Hepatocyte (in vitro differentiated cells): Measurements from ENCODE around the gene YIPF2.
"Not testable (repeated sequence)": the region's sequence is repeated elsewhere in the genome, so short reads cannot be mapped to it uniquely, and the experiment has no call there.

ENCODE experiments used
- EZH2phosphoT487 ChIP-seq: fragments of 200-600 bp; sonication (generic); IDR thresholded peaks from one replicate; pipeline ENCODE4 v1.6.1; 2018; ENCODE audit warnings: antibody characterized with exemption, mild to moderate bottlenecking, low read depth, moderate library complexity; ENCODE audit not compliant: unreplicated experiment, severe bottlenecking
- TF ChIP-seq, protein P1 (sequence below): fragments of 200-600 bp; sonication (generic); IDR thresholded peaks from 2 replicates; pipeline ENCODE4 v1.5.1; 2016; ENCODE audit warnings: antibody characterized with exemption, mild to moderate bottlenecking; ENCODE audit not compliant: poor library complexity

DNA sequence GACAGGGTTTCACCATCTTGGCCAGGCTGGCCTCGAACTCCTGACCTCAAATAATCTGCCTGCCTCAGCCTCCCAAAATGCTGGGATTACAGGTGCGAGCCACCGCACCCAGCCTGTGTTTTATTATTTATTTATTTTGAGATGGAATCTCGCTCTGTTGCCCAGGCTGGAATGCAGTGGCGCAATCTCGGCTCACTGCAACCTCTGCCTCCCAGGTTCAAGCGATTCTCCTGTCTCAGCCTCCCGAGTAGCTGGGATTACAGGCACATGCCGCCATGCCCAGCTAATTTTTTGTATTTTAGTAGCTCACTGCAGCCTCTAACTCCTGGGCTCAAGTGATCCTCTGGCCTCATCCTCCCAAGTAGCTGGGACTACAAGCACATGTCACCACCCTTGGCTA lies 50.8 kb downstream of the YIPF2 start:
- TF ChIP-seq, protein P1, sequence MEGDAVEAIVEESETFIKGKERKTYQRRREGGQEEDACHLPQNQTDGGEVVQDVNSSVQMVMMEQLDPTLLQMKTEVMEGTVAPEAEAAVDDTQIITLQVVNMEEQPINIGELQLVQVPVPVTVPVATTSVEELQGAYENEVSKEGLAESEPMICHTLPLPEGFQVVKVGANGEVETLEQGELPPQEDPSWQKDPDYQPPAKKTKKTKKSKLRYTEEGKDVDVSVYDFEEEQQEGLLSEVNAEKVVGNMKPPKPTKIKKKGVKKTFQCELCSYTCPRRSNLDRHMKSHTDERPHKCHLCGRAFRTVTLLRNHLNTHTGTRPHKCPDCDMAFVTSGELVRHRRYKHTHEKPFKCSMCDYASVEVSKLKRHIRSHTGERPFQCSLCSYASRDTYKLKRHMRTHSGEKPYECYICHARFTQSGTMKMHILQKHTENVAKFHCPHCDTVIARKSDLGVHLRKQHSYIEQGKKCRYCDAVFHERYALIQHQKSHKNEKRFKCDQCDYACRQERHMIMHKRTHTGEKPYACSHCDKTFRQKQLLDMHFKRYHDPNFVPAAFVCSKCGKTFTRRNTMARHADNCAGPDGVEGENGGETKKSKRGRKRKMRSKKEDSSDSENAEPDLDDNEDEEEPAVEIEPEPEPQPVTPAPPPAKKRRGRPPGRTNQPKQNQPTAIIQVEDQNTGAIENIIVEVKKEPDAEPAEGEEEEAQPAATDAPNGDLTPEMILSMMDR = not testable (repeated sequence)
- not testable (repeated sequence) for TF ChIP-seq EZH2phosphoT487
